LHCN-M2 (cell line): ENCODE results near the gene CALY. TPM values are rescaled to one million over a fixed set of nuclear protein-coding genes. Genes with fewer than 3 reads are reported as not detected.
"Not testable (repeated sequence)": the region's sequence is repeated elsewhere in the genome, so short reads cannot be mapped to it uniquely, and the experiment has no call there.

Source experiments
- DNase-seq: peaks from one replicate; pipeline ENCODE4 v3.0.0-alpha.2; 2012; ENCODE audit warnings: low read depth
- total RNA-seq: library from RNA; depleted of rRNA; stranded (reverse); fragments of >200 nt; gene quantifications from 2 replicates; pipeline ENCODE4 v1.2.3, GENCODE V29; 2014

Gene CALY
- total RNA-seq, 1 experiment from 2014 or later: not detected

DNA sequence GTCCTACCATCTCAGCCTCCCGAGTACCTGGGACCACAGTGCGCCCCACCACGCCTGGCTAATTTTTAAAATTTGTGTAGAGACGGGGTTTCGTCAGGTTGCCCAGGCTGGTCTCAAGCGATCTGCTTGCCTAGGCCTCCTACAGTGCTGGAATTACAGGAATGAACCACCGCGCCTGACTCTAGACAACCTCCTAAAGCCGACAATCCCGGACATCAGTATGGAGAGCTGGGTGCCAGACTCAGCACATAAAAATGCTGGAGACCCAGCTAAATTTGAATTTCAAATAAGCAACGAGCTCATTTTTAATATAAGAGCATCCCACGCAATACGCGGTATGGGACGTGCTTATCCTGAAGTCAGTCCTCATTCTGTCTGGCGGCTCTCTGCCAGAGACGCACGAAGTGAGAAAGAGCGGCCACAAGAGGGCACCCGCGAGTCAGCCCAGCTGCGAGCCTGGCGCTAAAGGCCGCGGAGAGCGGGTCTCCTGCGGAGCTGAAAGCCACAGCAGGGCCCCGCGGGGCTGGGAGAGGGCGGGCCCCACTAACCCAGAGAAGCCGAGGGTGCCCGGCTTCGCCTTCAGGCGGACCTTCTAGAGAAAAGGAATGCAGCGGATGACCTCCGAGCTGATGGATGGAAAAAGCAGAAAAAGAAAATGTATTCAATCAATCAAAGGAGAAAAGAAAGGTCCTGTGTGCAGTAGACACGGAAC, 7.0 kb downstream of the CALY start:
- peak; percentile 68 for DNase-seq

DNA sequence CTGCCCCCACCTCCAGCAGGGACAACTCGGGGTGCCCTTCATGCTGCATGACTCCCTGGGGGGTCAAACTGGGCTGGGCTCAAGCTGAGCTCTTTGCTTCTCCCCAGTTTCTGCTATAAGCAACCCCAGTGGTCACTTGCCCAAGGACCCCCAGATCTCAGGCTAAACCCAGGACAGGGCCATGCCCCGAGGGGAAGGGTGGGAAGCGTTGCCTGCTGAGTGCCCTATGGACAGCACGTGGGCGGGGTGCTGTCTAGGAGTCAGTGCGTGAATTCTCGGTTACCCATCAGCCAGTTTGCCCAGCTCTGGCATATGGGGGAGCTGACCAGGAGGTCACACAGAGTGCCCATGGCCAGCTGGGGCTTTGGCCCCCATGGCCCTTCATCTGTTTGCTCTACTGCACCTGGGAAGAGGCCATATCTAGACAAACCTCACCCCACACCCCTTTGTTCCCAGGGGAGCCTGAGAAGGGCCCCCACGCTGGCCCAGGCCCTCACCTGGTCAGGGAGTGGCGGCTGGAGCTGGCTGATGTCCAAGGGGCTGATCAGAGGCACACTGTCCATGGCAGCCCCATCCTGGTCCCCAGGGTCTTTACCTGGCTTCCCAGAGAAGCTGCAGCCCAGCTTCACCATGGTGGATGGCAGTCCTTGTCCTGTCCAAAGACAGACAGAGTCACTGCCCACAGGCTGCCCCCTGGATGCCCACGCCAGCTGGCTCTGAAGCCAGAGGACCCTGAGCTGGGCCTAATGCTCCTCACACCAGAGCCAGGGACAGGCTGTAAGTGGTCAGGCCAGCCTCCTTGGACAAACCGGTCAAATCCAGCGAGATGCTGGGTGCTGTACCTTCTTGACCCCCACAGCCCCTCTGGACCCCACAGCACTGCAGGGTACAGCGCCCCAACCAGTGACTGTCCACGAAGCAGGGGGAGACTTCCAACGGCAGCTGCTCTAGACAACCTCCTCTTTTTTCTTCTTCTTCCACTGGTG, 8.0 kb downstream of the CALY start:
- no peak for DNase-seq

DNA sequence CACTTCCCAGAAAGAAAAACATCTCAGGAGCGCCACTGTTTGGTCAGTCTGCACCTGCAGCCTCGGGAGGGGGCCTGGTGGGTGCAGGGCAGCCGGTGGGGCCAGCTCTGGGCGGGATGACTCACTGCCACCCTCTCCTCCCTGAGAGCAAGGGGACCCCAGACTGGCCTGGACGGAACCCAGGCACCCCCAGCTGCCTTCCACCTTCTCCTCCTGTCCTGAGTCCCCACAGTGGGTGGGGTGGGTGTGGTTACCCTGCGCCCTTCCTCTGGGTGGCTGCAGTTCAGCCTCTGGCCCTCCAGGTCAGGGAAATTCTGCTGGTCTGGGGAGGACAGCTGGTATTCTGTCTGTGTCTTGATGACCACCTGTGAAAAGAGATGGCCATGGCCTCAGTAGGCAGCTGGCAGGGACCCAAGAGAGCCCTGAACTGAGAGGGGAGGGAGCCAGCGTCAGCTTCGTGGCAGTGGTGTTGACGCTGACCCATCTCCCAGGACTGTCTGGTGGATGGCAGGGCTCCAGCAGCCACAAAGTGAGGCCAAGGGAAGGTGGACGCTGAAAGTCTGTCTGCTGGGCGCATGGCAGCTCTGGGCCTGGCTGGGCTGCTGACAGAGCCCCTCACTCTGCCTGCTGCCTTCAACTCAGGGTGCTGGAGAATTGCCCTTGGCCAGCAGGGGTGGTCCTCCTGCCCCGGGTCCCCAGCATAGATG, 8.9 kb downstream of the CALY start:
- peak; percentile 6 for DNase-seq

DNA sequence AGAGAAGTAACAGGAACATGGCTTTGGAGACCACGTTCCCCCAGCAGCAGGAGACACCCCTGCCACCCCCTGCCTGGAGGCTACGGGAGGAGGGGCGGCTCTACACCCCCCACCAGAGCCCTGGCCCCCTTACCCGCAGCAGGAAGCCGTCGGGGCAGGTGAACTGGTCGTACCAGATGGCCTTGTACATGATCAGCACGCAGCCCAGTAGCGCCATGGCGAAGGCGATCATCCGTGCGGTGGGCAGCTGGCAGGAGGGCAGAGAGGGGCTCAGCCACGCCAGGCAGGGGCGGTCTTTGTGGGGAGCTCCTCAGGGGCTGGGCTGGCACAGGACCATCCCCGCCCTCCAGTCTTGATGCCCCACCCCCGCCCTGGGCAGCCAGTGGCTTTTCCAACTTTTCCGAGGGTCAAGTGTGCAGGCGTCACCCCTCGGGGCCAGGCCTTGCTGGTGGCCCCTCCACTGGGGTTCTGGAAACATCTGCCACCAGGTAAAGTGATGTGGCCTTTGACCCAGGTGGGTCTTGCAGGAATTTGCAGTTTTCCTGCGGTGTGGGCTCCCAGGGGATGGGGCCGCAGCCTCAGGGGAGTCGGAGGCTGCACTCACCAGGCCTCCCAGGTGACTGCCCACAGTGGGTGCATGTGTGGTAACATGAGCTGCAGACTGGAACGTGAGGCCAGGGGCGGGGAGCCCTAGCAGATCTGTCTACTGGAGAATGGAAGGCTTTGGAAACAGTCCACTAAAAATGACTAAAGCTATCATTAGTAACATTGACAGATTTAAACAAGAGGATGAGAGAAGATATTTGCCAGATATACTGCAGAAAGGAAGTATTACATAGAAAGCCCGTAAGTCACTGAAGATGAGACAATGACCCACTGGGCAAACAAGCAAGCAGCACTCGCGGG, 9.7 kb downstream of the CALY start:
- DNase-seq: no peak

DNA sequence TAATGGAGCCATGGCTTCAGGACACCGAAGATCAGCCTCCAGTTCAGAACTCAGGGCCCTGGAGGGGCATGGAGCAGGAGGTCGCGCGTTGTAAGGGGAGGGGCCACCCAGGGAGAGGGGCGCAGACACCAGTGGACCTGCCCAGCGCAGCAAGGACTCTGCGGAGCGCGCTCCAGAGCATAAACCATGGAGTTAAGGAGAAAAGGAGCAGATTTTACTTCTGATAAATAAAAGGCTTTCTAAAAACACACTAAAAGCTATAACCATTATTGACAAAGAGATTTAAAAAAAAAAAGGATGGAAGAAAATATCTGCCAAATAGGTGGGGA, 10.5 kb downstream of the CALY start:
- no peak for DNase-seq

DNA sequence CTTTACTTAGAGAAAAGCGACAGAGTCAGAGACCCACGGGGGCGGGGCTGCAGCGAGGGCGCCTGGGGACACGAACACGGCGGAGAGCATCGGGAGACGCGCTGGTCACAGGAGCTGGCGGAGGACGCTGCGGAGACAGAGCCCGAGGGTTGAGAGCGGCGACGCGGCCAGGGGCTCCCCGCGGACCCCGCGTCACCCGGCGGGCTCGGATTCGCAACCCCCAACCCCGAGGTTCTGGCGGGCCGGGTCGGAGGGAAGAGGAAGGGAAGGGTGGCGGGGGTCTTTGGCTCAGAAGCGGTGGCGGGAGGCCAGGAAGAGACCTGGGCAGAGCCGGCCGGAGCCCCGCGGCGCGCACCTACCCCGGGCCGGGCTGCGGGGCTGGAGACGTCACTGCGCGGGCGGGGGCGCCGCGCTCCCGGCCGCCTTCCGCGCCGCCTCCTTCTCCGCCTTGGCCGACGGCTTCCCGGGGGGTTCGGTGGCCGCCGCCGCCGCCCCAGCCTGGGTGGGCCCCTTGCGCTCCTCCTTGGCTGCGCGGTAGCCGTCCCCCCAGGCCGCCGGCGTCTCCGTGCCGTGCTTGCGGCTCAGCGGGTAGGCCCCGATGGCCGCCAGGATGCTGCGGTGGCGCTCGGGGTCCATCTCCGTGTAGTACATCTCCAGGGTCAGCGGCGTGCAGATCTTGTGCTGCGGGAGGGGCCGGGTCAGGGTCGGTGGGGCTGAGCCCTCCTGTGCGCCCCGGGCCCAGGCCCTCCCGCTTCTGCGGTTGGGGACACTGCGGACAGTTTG, 11.1 kb downstream of the CALY start:
- DNase-seq: no peak

DNA sequence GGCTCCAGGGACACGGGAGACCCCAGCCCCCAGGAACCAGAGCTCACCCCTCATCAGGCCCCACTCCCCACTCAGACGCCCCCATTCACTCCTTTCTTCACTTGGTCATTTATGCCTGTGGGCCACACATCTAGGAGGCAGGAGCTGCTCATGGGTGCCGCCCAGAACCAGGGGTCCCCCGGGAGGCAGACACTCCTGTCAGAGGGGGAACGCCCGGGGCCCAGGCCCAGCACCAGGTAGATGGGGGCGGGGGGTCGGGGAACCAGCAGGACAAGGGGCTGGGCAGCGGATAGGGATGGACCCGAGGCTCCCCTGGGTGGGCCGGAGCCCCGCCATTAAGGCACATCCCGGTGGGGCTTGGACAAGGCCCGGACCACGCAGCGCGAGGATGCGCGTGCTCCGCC, 11.8 kb downstream of the CALY start:
- DNase-seq: no peak

DNA sequence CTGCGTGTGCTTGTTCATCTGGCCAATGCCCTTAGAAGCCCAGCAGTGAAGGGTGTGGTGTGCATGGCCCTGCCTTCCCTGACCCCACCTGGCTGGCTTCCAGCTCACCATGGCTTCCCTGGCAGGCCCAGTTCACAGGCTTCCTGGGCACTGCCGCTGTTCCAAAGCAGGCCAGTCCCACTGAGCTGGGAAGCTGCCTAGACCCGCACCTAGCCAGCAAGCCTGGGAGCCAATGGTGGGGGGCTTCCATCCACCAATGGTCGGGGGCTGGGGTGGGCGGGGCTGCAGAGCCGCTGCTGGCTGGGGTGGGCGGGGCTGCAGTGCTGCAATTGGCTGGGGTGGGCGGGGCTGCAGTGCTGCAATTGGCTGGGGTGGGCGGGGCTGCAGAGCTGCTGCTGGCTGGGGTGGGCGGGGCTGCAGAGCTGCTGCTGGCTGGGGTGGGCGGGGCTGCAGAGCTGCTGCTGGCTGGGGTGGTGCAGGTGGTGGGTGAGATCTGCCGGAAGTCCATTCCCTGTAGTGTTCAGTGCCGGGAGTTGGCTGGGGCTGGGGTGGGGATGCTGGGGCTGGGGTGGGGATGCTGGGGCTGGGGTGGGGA, 12.4 kb downstream of the CALY start:
- peak; percentile 25 for DNase-seq

DNA sequence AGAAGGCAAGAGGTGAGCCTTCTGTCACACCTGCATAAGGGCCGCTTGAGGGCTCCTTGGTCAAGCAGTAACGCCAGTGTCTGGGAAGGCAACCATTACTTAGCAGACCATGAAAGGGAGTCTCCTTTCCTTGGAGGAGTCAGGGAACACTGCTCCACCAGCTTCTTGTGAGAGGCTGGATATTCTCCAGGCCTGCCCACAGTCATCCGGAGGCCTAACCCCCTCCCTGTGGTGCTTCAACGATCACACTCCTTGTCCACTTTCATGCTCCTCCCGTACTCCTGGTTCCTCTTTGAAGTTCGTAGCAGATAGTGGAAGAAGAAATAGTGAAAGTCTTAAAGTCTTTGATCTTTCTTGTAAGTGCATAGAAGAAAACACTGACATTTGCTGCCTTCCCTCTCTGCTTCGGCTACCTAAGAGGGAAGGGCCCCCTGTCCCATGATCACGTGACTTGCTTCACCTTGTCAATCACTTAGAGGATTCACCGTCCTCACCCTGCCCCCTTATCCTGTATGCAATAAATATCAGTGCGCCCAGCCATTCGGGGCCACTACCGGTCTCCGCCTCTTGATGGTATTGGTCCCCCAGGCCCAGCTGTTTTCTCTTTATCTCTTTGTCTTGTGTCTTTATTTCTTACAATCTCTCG, 14.5 kb downstream of the CALY start:
- DNase-seq: not testable (repeated sequence)

DNA sequence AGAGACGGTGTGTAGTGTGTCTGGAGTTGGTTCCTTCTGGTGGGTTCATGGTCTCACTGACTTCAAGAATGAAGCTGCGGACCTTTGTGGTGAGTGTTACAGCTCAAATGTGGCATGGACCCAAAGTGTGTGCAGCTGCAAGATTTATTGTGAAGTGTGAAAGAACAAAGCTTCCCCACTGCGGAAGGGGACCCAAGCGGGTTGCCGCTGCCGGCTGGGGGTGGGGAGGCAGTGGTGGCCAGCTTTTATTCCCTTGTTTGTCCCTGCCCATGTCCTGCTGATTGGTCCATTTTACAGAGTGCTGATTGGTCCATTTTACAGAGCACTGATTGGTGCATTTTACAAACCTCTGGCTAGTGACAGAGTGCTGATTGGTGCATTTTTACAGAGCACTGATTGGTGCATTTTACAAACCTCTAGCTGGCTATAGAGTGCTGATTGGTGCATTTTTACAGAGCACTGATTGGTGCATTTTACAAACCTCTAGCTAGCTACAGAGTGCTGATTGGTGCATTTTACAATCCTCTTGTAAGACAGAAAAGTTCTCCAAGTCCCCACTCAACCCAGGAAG, 15.8 kb downstream of the CALY start:
- DNase-seq: peak; percentile 10

DNA sequence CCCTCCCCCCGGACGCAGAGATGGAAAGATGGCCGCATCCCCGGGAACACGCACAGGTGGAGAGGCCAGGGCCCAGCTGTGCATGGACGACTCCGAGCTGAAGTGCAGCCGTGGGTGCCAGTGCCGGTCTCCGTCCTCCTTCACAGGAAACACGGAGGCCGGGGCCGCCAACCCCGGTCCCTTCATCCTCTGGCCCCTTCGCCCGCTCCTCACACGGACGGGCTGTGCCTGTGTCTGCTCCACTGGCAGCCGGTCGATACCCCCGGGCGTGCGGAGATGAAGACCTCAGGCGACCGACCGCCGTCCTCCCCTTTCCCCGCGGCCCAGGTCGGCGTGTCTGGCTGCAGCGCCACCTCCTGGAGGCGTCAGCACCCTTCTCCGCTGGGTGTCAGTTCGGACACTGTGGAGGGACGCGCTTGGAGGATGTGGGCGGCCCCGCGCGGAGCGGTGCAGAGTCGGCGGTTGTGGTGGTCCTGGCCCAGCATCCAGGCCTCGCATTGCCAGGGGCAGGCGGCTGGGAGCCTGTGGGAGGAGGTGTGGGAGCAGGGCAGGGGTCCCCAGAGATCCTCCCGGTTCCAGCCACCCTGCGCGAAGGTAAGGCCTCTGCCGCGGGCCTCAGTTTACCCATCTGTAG, 18.1 kb downstream of the CALY start:
- peak; percentile 28 for DNase-seq

DNA sequence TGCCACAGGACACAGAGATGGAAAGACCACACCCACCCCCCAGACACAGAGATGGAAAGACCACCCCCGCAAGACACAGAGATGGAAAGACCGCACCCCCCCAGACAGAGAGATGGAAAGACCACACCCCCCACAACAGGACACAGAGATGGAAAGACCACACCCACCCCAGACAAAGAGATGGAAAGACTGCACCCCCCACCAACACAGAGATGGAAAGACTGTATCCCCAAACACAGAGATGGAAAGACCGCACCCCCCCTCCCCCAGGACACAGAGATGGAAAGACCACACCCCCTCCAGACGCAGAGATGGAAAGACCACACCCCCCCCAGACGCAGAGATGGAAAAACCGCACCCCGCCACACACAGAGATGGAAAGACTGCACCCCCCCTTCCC, 20.0 kb downstream of the CALY start:
- no peak for DNase-seq

DNA sequence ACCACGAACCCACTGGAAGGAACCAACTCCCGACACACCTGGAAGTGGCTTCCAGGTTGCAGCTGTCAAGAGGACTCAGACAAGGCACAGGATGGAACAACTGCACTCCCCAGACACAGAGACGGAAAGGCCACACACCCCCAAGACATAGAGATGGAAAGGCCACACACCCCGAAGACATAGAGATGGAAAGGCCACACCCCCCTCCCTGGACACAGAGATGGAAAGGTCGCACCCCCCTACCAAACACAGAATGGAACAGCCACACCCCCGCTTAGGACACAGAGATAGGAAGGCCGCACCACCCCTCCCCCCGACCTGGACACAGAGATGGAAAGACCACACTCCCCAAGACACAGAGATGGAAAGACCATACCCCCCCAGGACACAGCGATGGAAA, 20.4 kb downstream of the CALY start:
- no peak for DNase-seq

DNA sequence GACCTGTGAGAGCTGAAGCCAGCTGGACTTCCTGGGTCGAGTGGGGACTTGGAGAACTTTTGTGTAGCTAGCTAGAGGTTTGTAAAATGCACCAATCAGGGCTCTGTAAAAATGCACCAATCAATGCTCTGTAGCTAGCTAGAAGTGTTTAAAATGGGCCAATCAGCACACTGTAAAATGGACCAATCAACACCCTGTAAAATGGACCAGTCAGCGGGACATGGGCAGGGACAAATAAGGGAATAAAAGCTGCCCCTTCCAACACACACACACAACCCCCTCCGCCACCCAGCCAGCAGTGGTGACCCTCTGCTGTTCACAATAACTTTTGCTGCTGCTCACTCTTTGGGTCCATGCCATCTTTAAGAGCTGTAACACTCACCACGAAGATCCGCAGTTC, 20.8 kb downstream of the CALY start:
- DNase-seq: peak; percentile 39

DNA sequence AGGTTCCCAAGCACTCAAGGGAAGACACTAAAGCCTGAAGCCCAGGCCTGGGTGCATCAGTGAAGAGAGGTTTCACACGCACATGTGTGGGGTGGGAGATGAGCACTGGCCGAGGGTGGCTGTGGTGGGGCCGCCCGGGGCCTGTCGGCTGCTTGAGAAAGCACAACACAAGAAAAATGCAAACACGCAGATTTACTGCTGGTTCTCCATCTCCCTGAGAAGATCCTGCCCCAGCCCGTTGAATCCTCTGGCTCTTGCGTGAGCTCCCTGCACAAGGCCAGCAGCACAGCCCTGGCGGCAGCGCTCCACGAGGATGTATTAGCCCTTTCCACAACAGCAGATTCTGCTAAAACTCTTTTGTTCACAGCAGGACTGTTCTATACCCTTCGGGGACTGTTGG, 21.8 kb downstream of the CALY start:
- no peak for DNase-seq

DNA sequence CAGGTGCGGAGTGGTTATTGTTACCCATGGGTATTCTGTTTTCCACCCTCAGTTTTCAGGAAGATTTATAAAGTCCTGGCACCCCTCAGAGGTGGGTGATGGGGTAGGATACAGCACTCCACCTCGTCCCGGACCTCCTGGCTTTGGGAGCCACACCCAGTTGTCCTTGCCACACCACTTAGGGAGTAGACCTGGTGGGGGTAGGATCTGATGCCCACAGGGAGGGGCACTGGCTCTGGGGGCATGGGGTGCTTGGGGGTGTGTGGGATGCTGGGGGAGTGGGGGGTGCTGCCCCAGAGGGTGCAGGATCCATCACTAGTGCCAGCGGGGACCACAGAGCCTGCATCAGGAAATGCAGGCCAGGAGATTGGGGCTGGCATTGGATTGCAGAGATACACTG, 23.5 kb downstream of the CALY start:
- DNase-seq: no peak

DNA sequence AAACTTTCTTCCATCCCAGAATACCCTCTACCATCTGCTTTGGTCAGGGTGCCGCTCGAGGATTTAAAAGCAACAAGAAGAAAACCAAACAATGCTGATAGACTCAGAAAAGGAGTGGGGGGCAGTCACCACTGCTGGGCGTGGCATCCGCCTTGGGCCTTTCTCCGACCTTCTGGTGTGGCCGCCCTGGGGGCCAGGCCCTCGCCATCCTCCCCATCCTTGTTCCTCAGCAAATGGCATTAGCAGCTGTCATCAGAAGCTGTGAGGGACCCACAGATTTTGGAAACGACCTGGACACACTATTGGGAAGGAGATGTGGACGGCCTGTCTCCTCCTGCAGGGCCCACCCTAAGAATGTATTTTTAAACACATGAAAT, 23.9 kb downstream of the CALY start:
- no peak for DNase-seq

DNA sequence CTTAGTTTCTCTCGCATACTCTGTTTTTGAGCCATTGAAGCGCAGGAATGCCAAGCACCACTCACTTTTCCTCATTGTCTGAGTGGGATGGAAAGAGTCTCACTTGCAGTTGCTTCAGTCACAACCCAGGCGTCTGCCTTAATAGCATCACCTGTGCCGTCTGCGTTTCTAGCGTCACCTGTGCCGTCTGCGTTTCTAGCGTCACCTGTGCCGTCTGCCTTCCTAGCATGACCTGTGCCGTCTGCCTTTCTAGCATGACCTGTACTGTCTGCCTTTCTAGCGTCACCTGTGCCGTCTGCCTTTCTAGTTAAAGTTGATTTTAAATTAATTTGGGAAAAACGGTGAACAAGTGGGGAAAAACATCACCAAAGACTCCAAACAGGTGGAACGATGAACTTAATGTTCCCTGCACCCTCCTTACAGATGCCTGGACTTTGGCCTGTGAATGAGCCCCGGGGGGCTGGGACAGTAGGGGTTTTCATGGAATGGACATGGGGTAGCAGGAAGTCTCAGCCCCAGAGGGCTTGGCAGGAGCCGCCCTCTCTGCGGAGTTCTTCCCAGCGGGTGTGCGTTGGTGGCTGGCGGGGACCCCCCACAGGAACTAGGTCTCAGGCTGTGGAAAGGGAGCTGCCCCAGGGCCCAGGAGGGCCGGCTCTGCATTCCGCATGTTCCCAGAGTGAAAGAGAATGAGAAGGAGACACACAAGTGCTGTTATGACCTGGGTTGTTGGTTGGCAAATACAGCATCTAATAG, 24.5 kb downstream of the CALY start:
- DNase-seq: no peak
